Fibroblast of mammary gland (primary cell): ENCODE results near the gene TMEM100.

Experiments
- DNase-seq: peaks from one replicate; pipeline ENCODE4 v3.0.0-alpha.2; 2010; ENCODE audit warnings: low read depth
- H3K4me3 ChIP-seq: 2 replicates; pipeline ENCODE4 v1.5.1; 2011; ENCODE audit warnings: low read depth, mild to moderate bottlenecking, low read length, moderate library complexity; ENCODE audit not compliant: control insufficient read depth
- CTCF ChIP-seq: conservative IDR thresholded peaks from 2 replicates; pipeline ENCODE4 v1.5.1; 2011; ENCODE audit warnings: low read depth, low read length, inconsistent platforms; ENCODE audit not compliant: control insufficient read depth, insufficient read depth

The TMEM100 gene

GRCh38 chr17:55690105-55690508, 32.6 kb downstream of the TMEM100 start:
- no peak for TF ChIP-seq CTCF
- peak; percentile 73 for DNase-seq
- H3K4me3 ChIP-seq = no peak overlapping the region

GRCh38 chr17:55689672-55690071, 33.0 kb downstream of the TMEM100 start:
- TF ChIP-seq CTCF = no peak
- no peak for DNase-seq

GRCh38 chr17:55688057-55688456, 34.6 kb downstream of the TMEM100 start:
- no peak for TF ChIP-seq CTCF
- H3K4me3 ChIP-seq = no peak overlapping the region
- DNase-seq = no peak

More at GRCh38 chr17:55689672-55690071, 33.0 kb downstream of the TMEM100 start:
- H3K4me3 ChIP-seq = no peak overlapping the region

GRCh38 chr17:55687037-55687436, 35.6 kb downstream of the TMEM100 start:
- no peak overlapping the region for H3K4me3 ChIP-seq
- TF ChIP-seq CTCF = no peak
- no peak for DNase-seq

- DNase-seq = no peak
- H3K4me3 ChIP-seq = no peak overlapping the region
- TF ChIP-seq CTCF = no peak
Measured at GRCh38 chr17:55683550-55684315, 38.9 kb downstream of the TMEM100 start.

GRCh38 chr17:55681342-55681700, 41.3 kb downstream of the TMEM100 start:
- no peak for DNase-seq
- TF ChIP-seq CTCF = no peak
- no peak overlapping the region for H3K4me3 ChIP-seq
